ENCODE results near the gene OR51B2.

- TF ChIP-seq CTCF (IDR thresholded peaks at IDR 0.05) (no peak), POLR2A (IDR thresholded peaks at IDR 0.05) (no peak)
These were observed 21.7 kb upstream of the OR51B2 start for GRCh38 chr11:5345831-5346230.
